GM23338 (cell line): ENCODE data around the gene MYORG. TPM values are rescaled to one million over a fixed set of nuclear protein-coding genes. Genes with fewer than 3 reads are reported as not detected.

ENCODE experiments used
- ATAC-seq: fragments of 200-7000 bp; cut with Tn5 transposase; 3 replicates; pipeline ENCODE4 v1.9.1; 2020
- DNase-seq: peaks from one replicate; pipeline ENCODE4 v3.0.0-alpha.2; 2015; ENCODE audit warnings: low spot score
- H2AFZ ChIP-seq: fragments of 200-600 bp; sonication (generic); 2 replicates; pipeline ENCODE4 v1.8.0; 2016; ENCODE audit warnings: antibody characterized with exemption, mild to moderate bottlenecking, moderate library complexity
- H3F3A ChIP-seq: fragments of 200-600 bp; sonication (generic); replicated peaks from 2 replicates; pipeline ENCODE4 v1.8.0; 2017; ENCODE audit warnings: antibody characterized with exemption, mixed run types, low read depth
- H3K27ac ChIP-seq: fragments of 200-600 bp; sonication (generic); 2 replicates; pipeline ENCODE4 v1.6.1; 2016; ENCODE audit warnings: low read depth
- H3K27me3 ChIP-seq: fragments of 200-600 bp; sonication (generic); 2 replicates; pipeline ENCODE4 v1.8.0; 2016; ENCODE audit warnings: mild to moderate bottlenecking, mixed run types, moderate library complexity; ENCODE audit not compliant: insufficient read depth
- H3K36me3 ChIP-seq: fragments of 200-600 bp; sonication (generic); 2 replicates; pipeline ENCODE4 v1.8.0; 2016; ENCODE audit warnings: mild to moderate bottlenecking; ENCODE audit not compliant: insufficient read depth
- H3K4me1 ChIP-seq: fragments of 200-600 bp; sonication (generic); 2 replicates; pipeline ENCODE4 v1.8.0; 2016; ENCODE audit warnings: mild to moderate bottlenecking, moderate library complexity; ENCODE audit not compliant: insufficient read depth
- H3K4me2 ChIP-seq: fragments of 200-600 bp; sonication (generic); 2 replicates; pipeline ENCODE4 v1.7.1; 2017; ENCODE audit warnings: mixed run types
- H3K4me3 ChIP-seq: fragments of 200-600 bp; sonication (generic); 2 replicates; pipeline ENCODE4 v1.6.1; 2016; ENCODE audit warnings: mixed run types
- H3K79me2 ChIP-seq: fragments of 200-600 bp; sonication (generic); replicated peaks from 2 replicates; pipeline ENCODE4 v1.8.0; 2017; ENCODE audit warnings: mild to moderate bottlenecking; ENCODE audit not compliant: insufficient read depth
- H3K9me2 ChIP-seq: fragments of 200-600 bp; sonication (generic); 2 replicates; pipeline ENCODE4 v1.8.0; 2017; ENCODE audit not compliant: insufficient read depth
- H4K20me1 ChIP-seq: fragments of 200-600 bp; sonication (generic); replicated peaks from 2 replicates; pipeline ENCODE4 v1.8.0; 2017; ENCODE audit warnings: mild to moderate bottlenecking; ENCODE audit not compliant: insufficient read depth
- H3K27ac Mint-ChIP-seq: 2 replicates; pipeline ENCODE4 v1.8.0; 2020; ENCODE audit warnings: inconsistent platforms, mild to moderate bottlenecking, moderate library complexity, mixed read lengths
- H3K27me3 Mint-ChIP-seq: 3 replicates; pipeline ENCODE4 v1.8.0; 2022; ENCODE audit warnings: low read depth, mild to moderate bottlenecking, moderate library complexity, mixed read lengths, inconsistent platforms; ENCODE audit not compliant: insufficient read depth, poor library complexity
- H3K36me3 Mint-ChIP-seq: 3 replicates; pipeline ENCODE4 v1.8.0; 2021; ENCODE audit warnings: low read depth, mild to moderate bottlenecking, inconsistent platforms, moderate library complexity, mixed read lengths
- H3K4me1 Mint-ChIP-seq: 3 replicates; pipeline ENCODE4 v1.8.0; 2020; ENCODE audit warnings: mild to moderate bottlenecking, inconsistent platforms, mixed read lengths
- H3K4me3 Mint-ChIP-seq: 3 replicates; pipeline ENCODE4 v1.8.0; 2021; ENCODE audit warnings: moderate library complexity, mild to moderate bottlenecking, inconsistent platforms, mixed read lengths
- H3K9me3 Mint-ChIP-seq: 3 replicates; pipeline ENCODE4 v1.8.0; 2020; ENCODE audit warnings: moderate library complexity, mild to moderate bottlenecking, inconsistent platforms, mixed read lengths
- CREB1 ChIP-seq: fragments of 250-450 bp; sonication (Bioruptor Pico); IDR thresholded peaks from 2 replicates; pipeline ENCODE4 v1.5.0; 2020; ENCODE audit warnings: low read depth, mild to moderate bottlenecking, moderate library complexity
- CTCF ChIP-seq, 2 experiments: fragments of 200-600 bp in 1 of 2; sonication (generic) in 1 of 2; conservative IDR thresholded peaks; 2 replicates each; pipeline versions ENCODE4 v1.5.1 to v1.6.1; 2016 to 2017; ENCODE audit warnings: antibody characterized with exemption in 2 of 2, low read depth in 2 of 2, mild to moderate bottlenecking in 2 of 2, moderate library complexity in 1 of 2
- ETS1 ChIP-seq: IDR thresholded peaks from 2 replicates; pipeline ENCODE4 v1.6.1; 2016; ENCODE audit warnings: antibody characterized with exemption
- EZH2 ChIP-seq: fragments of 200-600 bp; sonication (generic); IDR thresholded peaks from one replicate; pipeline ENCODE4 v1.8.0; 2017; ENCODE audit warnings: antibody characterized with exemption, mild to moderate bottlenecking, low read depth; ENCODE audit not compliant: unreplicated experiment
- EZH2phosphoT487 ChIP-seq: fragments of 200-600 bp; sonication (generic); IDR thresholded peaks from one replicate; pipeline ENCODE4 v1.8.1; 2018; ENCODE audit warnings: antibody characterized with exemption; ENCODE audit not compliant: unreplicated experiment
- JUNB ChIP-seq: IDR thresholded peaks from one replicate; pipeline ENCODE4 v1.6.1; 2016; ENCODE audit warnings: antibody characterized with exemption; ENCODE audit not compliant: unreplicated experiment
- NANOG ChIP-seq: IDR thresholded peaks from 2 replicates; pipeline ENCODE4 v1.6.1; 2016; ENCODE audit warnings: antibody characterized with exemption, borderline replicate concordance
- POLR2AphosphoS5 ChIP-seq: IDR thresholded peaks from 2 replicates; pipeline ENCODE4 v1.6.1; 2016; ENCODE audit warnings: antibody characterized with exemption, low read depth
- REST ChIP-seq: IDR thresholded peaks from one replicate; pipeline ENCODE4 v1.6.1; 2018; ENCODE audit warnings: antibody characterized with exemption; ENCODE audit not compliant: unreplicated experiment
- STAT1 ChIP-seq: IDR thresholded peaks from one replicate; pipeline ENCODE4 v1.6.1; 2016; ENCODE audit warnings: antibody characterized with exemption; ENCODE audit not compliant: unreplicated experiment
- ZNF114 ChIP-seq: fragments of 250-450 bp; sonication (Bioruptor Pico); IDR thresholded peaks from 2 replicates; pipeline ENCODE4 v1.5.0; 2020; ENCODE audit warnings: mild to moderate bottlenecking, moderate library complexity
- ZNF331 ChIP-seq: fragments of 250-450 bp; sonication (Bioruptor Pico); IDR thresholded peaks from 2 replicates; pipeline ENCODE4 v1.5.0; 2020; ENCODE audit warnings: low read depth, mild to moderate bottlenecking, moderate library complexity
- ZNF462 ChIP-seq: fragments of 250-450 bp; sonication (Bioruptor Pico); IDR thresholded peaks from 2 replicates; pipeline ENCODE4 v1.5.0; 2020; ENCODE audit warnings: mild to moderate bottlenecking, moderate library complexity
- polyA plus RNA-seq: library from polyadenylated mRNA; unstranded; fragments of >200 nt; fragmentation: Nextera tagmentation; extraction: Ambion mirVana; gene quantifications from 2 replicates; pipeline ENCODE4 v1.2.1, GENCODE V29; 2016
- total RNA-seq: library from RNA; depleted of rRNA; stranded (reverse); fragments of >200 nt; shearing (Covaris generic); gene quantifications from 2 replicates; pipeline ENCODE4 v1.2.3, GENCODE V29; 2014

Gene MYORG
- total and polyA plus RNA-seq, 2 experiments from 2014 or later = 1.5 to 7.3 TPM

- no peaks in the 10 kb centered on the region for H3K9me3 Mint-ChIP-seq
- H3K27ac Mint-ChIP-seq = no peak overlapping the region
- H3K4me3 ChIP-seq = no peak overlapping the region
- no peak overlapping the region for H3K27ac ChIP-seq
- H3K4me3 Mint-ChIP-seq = no peak overlapping the region
- H3K79me2 ChIP-seq = no peaks in the 10 kb centered on the region
- no peak for ATAC-seq
- no peaks in the 10 kb centered on the region for H3K27me3 ChIP-seq
- no peaks in the 10 kb centered on the region for H3K9me2 ChIP-seq
- no peaks in the 10 kb centered on the region for H3K27me3 Mint-ChIP-seq
- no peaks in the 10 kb centered on the region for H3K4me1 ChIP-seq
- no peak overlapping the region for H3K4me2 ChIP-seq
- H4K20me1 ChIP-seq = 0 out of 2 replicates have a peak, but pooled peaks cover 4% of the 10 kb centered on the region
- no peaks in the 10 kb centered on the region for H3K4me1 Mint-ChIP-seq
- no peaks in the 10 kb centered on the region for H3K36me3 ChIP-seq
- TF ChIP-seq EZH2phosphoT487 (no peak), POLR2AphosphoS5 (no peak), ETS1 (no peak), JUNB (no peak), STAT1 (no peak), NANOG (no peak), ZNF114 (CRISPR knock-in tag) (no peak), ZNF331 (CRISPR knock-in tag) (no peak), CREB1 (CRISPR knock-in tag) (no peak), REST (no peak), ZNF462 (CRISPR knock-in tag) (no peak), EZH2 (no peak), CTCF (conservative IDR thresholded peaks at IDR 0.05; ENCODE audit: low read depth in 2 of 2) (no peak)
- H3F3A ChIP-seq = no peaks in the 10 kb centered on the region
- no peaks in the 10 kb centered on the region for H3K36me3 Mint-ChIP-seq
- H2AFZ ChIP-seq = no peak overlapping the region
- DNase-seq = no peak
Measured at GRCh38 chr9:34392511-34392910, 15.8 kb upstream of the MYORG start.
